NCI-H1092 (cell line): ENCODE data around the gene CDC20.
A peak's percentile ranks its signal among the peaks of the same experiment; 100 is the strongest.

Experiments used
- DNase-seq: peaks from one replicate; lab custom pipeline; 2025; lab: John Stamatoyannopoulos, UW

The CDC20 gene

DNA sequence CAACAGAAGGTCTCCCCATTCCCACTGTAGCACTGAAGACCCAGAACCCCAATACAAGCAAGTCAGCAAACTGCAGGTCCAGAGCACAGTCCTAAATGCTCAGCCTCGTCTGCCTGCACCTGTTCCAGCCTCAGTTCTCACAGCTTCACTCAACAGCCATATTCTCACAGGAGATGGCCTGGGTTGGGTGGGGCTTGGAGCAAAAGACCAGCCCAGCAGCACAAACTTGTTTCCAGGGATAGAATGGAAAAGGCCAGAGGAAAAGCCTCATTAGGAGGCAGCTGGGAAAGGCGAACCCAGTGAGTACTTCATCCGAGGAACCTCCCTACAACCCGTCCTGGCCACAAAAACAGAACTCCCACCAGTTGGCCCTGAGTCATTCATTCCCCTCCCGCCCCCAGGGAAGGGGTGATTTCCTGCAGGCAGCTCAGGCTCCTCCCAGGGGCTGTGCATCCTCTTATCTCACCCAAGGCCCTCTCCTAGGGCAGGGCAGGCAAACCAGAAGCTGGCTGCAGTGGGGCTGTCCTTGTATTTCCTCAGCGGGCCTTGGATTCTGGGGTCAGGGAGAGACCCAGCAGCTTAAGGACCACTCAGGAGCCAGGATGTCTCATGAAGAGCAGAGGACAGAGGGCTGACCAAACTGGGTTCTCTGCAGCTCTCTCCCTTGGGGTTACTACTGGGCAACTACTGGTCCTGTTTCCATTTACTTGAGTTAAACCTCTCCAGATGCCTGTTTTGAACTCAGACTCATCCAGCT lies 28.6 kb upstream of the CDC20 start:
- DNase-seq = no peak

DNA sequence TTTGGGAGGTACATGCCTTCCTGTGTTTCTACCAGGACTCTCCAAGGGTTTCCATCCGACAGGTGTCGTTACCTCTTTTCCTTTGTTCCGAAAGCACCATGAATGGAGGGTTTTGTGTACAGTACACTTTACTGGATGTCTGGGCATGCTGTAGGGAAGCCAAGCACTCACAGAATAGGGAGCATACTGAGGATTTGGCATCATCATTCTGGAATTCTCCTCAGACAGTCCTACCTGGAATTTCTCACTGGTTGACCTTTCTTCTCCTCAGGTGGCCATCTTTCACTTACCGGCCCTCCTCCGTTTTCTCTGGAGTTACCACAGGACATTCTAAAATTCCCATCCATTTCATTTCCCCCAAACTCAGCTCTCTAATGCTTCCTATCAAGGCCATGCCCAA lies 27.1 kb upstream of the CDC20 start:
- DNase-seq = no peak

DNA sequence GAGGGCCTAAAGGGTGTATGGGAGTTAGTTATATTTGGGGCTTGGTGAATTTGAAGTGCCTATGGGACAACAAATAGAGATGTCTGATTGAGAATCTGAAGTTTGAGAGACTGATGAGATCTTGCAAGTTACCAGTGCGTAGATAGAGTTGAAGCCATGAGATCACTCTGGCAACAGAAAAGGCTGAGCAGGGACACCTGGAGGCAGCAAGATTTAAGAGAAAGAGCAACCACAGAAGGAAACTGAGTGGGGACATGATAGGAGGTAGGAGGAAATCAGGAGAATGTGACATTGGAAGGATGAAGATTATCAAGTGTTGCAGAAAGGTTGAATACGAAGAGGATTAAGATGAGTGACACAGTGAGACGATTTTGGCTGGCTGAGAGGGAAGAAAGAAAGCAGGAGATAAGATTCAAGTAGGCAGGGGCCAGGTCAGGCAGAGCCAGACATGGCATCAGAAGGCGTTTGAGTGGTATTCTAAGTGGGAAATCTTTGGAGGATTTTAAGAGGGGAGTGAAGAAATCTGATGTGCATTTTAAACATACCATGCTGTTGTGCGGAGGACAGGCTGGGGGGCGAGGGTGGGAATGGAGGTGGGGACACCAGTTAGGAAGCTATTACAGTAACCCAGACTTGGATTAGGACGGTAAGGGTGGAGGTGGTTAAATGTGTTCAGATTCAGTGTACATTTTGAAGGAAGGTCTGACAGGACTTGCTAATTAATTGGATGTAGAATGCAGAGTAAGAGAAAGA lies 24.2 kb upstream of the CDC20 start:
- DNase-seq = no peak

DNA sequence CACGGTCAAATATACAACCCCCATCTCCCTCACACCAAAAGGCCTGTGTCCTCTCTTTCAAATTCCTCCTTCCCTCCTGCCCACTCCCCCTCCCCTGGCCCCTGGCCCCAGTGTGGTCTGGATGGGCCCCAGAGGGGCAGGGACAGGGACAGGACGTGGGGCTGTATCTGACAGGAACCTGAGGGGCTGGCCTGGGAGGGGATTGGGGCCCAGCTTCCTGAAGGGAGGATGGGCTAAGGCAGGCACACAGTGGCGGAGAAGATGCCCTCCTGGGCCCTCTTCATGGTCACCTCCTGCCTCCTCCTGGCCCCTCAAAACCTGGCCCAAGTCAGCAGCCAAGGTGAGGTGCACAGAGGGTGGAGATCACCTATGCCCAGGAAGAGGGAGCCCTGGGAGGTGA lies 21.2 kb upstream of the CDC20 start, which contains the start of gene MPL:
Gene MPL (plus strand): TSS at position 231 of the 400 bp plus-strand sequence. CDS start 31 bp downstream, at position 262.
- DNase-seq = no peak

DNA sequence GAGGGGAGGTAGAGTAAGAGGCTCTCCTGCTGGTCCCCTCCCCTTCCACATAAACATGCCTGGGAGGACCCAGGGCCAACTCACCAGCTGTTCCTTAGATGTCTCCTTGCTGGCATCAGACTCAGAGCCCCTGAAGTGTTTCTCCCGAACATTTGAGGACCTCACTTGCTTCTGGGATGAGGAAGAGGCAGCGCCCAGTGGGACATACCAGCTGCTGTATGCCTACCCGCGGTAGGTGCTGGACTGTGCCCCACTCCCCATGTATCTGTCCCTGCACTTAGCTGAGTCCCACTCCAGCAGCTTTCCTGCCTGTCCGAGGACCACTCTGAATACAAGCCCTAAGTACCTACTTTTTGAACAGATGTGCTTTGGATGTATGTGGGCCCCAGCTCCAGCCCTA lies 20.8 kb upstream of the CDC20 start:
- no peak for DNase-seq

DNA sequence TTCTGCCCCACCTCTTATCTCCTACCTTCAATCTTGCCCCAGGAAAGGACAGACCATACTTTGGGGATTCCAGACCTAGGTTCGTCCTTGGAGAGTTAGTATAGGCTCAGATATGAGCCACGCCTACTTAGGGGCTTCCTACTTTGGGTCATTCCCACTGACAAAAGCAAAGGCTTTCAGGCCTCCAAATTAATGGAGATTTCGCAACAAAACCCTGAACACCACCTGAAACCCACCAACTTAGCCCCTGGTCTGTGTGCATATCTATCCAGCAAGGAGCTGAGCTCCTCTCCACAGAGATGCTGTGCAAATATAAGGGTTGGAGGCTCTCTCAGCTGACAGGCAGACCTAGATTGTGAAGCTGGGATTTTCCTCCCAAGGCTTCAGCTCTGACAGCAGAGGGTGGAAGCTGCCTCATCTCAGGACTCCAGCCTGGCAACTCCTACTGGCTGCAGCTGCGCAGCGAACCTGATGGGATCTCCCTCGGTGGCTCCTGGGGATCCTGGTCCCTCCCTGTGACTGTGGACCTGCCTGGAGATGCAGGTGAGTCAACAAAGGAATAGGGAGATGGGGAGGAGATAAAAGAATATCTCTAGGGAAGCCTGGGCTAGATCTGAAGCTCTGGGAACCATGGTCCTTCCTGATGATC lies 19.1 kb upstream of the CDC20 start:
- no peak for DNase-seq

DNA sequence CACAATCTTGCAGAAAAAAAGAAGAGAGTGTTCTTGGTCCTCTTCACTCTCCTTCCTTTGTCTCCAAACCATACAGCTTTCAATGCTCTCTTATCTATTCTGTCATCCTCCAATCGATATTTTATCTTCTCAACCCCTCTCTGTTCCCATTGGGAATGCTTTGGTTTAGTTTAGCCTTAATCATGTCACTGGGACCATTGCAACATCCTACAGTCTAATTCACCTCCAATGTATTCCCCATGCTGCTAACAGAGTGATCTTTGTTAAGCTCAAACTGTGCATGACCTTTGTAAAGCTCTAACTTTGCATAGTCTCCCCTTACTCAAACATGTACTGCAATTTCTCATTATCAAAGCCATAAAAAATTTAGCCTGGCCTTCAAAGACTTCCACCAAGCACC lies 18.2 kb upstream of the CDC20 start:
- DNase-seq = no peak

DNA sequence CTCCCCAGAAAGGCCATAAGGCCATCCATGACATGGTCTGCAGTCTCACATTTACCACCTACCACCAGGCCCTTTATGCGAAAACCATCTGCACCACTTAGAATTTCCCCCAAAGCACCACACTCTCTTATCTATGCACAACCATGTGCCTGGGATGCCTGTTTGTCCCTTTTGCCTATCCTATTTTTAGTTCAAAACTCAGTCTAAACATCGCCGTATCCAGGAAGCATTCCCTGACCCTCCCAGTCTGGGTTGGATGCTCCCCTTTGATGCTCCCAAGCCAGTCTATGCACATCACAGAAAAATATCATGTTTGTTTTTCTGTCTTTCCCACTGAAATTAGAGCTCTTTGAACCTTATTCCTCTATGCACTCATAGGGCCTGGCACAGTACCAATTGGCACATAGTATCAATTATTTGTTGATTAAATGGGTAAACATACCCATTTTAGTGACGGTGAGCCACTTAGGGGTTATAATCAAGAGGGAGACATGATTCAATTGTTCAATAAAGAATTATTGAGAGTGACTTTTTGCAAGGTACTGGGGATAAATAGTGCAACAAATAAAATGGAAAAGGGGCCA lies 14.4 kb upstream of the CDC20 start:
- DNase-seq = no peak

DNA sequence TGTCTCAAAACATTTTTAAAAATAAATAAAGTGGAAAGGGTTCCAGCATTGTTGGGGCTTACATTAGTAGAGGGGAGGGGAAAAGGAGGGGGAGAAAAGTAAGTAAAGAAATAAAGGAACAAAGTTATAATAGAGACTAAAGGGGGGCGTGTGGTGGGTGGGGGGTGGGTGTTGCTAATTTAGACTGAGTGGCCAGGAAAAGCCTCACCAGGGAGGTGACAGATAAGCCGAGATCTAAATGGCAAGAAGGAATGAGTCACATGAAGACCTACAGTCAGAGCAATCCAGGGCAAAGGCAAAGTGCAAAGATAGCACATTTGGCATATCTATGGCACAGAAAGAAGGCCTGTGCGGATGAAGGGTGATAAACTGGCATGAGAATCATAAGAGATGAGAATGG lies 13.7 kb upstream of the CDC20 start:
- DNase-seq = no peak

DNA sequence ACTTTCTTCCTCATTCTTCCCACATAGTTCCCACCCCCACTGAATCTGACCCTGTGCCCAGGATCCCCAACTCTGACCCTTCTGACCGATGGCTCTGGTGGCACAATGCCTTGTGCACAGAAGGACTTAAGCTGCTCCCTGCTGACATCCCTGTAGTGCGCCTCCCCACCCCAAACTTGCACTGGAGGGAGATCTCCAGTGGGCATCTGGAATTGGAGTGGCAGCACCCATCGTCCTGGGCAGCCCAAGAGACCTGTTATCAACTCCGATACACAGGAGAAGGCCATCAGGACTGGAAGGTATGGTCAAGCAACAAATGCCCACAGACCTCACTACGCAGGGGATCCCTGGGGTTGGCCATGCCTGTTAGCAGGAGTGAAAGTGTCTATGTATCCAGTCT lies 12.1 kb upstream of the CDC20 start:
- no peak for DNase-seq

DNA sequence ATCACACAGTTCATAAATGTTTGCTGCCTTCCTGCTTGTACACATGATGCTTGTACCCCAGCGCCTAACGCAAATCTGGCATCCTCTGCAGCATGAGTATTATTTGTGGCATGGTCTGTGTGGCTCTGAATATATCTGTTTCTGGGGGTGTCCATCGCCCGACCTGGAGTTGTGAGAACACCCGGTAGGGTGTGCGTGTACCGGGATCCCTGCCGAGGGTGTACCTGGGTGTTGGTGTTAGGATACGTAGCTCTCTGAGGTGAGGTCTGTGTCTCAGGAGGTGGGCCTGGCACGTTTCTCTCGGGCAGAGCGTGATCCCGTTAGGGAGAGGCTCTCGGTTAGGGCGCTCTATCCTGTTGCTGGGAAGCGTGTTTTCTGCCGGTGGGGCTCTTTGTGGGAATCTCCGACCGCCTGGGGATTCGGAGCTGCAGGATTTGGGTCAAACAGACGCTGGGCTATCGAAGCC lies 10.4 kb upstream of the CDC20 start:
- DNase-seq = no peak

DNA sequence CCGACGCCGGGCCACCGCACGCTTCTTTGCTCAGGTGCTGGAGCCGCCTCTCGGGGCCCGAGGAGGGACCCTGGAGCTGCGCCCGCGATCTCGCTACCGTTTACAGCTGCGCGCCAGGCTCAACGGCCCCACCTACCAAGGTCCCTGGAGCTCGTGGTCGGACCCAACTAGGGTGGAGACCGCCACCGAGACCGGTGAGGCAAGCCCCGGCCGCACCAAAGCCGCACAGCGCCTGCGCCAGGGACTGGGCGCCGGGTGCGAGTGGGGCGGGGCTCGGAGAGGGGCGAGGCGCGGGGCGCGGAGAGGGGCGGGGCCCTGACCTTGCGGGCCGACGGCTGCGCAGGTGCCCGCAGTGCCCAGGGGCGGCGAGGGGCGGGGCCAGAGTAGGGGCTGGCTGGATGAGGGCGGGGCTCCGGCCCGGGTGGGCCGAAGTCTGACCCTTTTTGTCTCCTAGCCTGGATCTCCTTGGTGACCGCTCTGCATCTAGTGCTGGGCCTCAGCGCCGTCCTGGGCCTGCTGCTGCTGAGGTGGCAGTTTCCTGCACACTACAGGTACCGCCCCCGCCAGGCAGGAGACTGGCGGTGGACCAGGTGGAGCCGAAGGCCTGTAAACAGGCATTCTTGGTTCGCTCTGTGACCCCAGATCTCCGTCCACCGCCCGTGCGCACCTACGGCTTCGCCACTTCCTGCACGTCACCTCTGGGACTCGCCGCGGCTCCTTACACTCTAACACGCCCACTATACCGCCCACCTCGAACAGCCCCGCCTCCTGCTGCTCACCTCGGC lies 9.8 kb upstream of the CDC20 start:
- DNase-seq = peak; percentile 96

DNA sequence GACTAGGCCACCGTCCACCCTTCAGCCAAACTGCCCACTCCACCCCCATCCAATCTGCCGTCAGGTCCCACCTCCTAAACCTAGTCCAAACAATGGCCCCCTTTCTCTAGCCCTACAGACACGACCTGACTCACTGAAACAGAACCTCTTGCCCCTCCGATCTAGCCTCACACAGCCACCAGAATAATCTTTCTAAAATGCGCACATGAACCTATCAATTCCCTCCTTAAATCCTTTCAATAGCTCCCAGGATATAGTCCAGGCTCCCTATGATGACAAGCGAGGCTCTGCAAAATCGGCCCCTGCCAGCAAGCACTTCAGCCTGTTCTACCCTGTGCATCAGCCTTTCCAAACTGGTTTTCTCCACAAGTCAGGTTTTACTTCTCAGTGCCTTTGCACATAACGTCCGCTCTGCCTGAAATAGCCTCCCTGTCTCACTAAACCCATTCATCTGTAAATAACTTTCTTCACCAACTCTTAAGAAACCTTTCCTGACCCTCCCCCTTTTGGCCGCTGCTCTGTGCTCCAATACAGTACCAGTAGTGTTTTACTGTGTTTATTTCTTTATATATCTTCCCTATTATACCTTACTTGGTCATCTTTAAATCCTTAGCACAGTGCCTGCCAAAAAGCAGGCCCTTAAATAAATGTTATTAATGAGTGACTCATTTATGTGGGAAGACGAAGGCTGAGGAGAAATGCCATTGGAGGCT lies 9.0 kb upstream of the CDC20 start:
- DNase-seq = no peak

DNA sequence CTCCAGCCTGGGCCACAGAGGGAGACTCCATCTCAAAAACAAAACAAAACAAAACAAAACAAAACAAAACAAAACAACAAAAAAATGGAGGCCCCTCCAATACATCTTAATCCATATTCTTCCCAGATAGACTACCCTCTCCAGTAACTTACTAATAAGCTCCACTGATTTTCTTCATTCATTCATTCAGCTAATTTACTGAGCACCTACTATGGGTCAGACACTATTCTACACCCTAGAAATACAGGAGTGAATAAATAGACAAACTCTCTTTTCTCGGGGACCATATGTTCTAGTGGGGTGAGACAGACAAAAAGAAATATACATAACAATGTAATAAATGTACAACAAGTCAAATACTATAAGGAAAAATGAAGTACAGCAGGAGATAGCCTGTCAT lies 7.8 kb upstream of the CDC20 start:
- DNase-seq = no peak

DNA sequence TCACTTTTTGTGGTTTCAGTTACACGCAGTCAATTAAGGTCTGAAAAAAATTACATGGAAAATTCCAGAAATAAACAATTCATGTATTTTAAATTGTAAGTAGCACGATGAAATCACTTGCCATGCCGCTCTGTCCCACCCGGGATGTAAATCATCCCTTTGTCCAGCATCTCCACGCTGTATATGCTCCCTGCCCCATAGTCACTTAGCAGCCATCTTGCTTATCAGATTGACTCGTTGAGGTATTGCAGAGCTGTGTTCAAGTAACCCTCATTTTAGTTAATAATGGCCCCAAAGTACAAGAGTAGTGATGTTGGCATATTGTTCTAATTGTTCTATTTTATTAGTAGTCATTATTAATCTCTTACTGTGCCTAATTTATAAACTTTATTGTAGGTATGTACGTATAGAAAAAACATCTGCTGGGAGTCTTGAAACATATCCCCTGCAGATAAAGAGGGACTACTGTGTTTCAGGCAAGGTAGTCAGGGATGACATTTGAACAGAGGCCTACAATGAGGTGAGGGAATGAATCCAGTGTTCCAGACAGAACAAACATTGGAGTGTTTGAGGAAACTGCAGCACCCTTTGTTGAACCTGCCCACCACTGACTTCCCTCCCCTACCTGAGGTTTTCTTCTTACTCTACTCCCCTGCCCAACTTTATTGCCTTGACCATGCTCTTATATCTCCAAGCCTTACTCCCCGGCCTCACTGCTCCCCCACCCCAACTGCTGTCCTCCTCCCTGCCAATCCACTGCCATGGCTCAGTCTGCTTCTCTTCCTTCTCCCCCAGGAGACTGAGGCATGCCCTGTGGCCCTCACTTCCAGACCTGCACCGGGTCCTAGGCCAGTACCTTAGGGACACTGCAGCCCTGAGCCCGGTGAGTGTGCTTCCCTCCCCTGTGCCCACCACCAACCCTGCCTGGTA lies 7.1 kb upstream of the CDC20 start:
- no peak for DNase-seq

DNA sequence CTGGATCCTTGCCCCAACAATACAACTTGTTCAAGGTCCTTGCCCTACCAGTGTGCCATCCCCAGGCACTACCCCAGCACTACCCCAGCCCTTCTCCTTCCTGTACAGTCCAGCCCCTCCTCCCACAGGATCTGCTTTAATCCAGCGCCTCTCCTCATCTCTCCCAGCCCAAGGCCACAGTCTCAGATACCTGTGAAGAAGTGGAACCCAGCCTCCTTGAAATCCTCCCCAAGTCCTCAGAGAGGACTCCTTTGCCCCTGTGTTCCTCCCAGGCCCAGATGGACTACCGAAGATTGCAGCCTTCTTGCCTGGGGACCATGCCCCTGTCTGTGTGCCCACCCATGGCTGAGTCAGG lies 6.5 kb upstream of the CDC20 start:
- DNase-seq = no peak

DNA sequence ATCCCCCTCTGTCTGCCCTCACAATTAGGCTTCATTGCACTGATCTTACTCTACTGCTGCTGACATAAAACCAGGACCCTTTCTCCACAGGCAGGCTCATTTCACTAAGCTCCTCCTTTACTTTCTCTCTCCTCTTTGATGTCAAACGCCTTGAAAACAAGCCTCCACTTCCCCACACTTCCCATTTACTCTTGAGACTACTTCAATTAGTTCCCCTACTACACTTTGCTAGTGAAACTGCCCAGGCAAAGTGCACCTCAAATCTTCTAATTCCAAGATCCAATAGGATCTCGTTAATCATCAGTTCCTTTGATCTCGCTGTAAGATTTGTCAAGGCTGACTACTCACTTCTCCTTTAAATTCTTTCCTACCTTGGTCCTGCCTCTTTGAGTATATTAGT lies 5.9 kb upstream of the CDC20 start:
- DNase-seq = no peak

DNA sequence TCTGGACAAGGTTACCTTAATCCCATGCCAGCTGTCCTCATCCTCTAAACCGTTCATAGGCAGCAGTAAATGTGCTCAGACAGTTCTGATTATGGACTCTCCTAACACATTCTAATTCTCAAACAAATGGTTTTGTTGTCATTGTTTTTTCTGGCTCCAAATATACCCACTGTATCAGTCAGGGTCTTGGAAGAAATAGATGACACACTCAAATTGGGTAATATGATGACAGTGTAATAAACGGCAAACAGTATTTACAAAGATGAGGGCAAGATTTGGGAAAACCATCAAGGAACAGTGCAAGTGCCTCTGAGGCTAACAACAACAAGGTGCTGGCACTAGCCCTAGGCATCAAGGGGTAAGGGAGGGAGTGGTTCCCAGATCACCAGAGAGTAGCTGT lies 4.3 kb upstream of the CDC20 start:
- DNase-seq = no peak

DNA sequence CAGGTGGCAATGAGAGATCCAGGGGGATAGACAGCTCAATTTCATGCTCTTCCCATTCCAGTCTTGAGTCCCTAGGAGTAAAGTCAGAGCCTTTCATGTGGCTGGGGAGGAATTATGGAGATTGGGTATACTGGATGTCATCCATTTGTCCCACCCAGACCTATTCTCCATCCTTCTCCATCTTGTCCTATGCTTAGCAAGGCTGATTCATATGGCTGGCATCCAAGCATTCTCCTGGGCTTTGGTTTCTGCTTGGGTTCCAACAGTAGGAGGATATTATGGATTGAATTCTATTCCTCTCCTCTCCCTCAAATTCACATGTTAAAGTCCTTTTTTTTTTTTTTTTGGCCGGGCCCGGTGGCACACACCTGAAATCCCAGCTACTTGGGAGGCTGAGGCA lies 3.8 kb upstream of the CDC20 start:
- no peak for DNase-seq

DNA sequence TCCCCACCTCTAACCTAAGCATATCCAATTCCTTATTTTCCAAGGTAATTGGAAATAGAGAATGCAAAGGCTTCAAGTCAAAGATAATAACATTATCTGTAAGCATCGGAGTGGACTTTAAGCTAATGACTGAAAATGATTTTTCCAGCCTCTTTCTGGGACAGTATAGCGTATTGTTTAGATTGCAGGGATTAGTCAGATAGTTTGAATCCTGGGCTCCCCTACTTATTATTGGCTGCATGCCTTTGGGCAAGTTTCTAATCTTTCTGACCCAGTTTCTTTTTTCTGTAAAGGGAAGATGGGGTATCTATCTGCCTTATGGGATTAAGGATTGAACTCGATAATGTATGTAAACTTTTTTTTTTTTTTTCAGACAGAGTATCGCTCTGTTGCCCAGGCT lies 1.5 kb upstream of the CDC20 start:
- DNase-seq = no peak
